WTC11 (cell line): ENCODE measurements around the gene TMIGD1. TPM values are rescaled to one million over a fixed set of nuclear protein-coding genes. Genes with fewer than 3 reads are reported as not detected.

Experiments used
- ATAC-seq: fragments of 200-7000 bp; cut with Tn5 transposase; 2 replicates; pipeline ENCODE4 v1.10.0; 2021; ENCODE audit warnings: mild to moderate bottlenecking, moderate library complexity
- CTCF ChIA-PET: fragments of 300-600 bp; sonication (Branson Sonifier 250); formaldehyde crosslinking; loops from one replicate; lab custom pipeline; 2021; ENCODE audit warnings: antibody characterized with exemption; lab: Charles Lee
- POLR2A ChIA-PET: fragments of 350-600 bp; sonication (Branson Sonifier 250); formaldehyde crosslinking; loops from one replicate; lab custom pipeline; 2021; ENCODE audit warnings: antibody characterized with exemption; lab: Charles Lee
- DNase-seq: peaks from one replicate; pipeline ENCODE4 v3.0.0; 2021; ENCODE audit warnings: low spot score
- H3K27ac Mint-ChIP-seq: 2 replicates; pipeline ENCODE4 v1.8.0; 2021; ENCODE audit warnings: mixed read lengths
- H3K27me3 Mint-ChIP-seq: 2 replicates; pipeline ENCODE4 v1.8.0; 2021; ENCODE audit warnings: low read depth, mild to moderate bottlenecking, moderate library complexity, mixed read lengths
- H3K36me3 Mint-ChIP-seq: 2 replicates; pipeline ENCODE4 v1.8.0; 2021; ENCODE audit warnings: mixed read lengths
- H3K4me1 Mint-ChIP-seq: 2 replicates; pipeline ENCODE4 v1.8.0; 2022; ENCODE audit warnings: mixed read lengths
- H3K4me3 Mint-ChIP-seq: 2 replicates; pipeline ENCODE4 v1.8.0; 2021; ENCODE audit warnings: mild to moderate bottlenecking, moderate library complexity, mixed read lengths
- H3K9me3 Mint-ChIP-seq: 2 replicates; pipeline ENCODE4 v1.8.0; 2021; ENCODE audit warnings: mixed read lengths
- ATF1 ChIP-seq: sonication (generic); formaldehyde crosslinking; IDR thresholded peaks from 2 replicates; pipeline ENCODE4 v1.8.1; 2023; ENCODE audit warnings: mild to moderate bottlenecking, moderate library complexity, missing genetic modification reagents
- ATF3 ChIP-seq: sonication (generic); formaldehyde crosslinking; conservative IDR thresholded peaks from 2 replicates; pipeline ENCODE4 v1.8.1; 2022; ENCODE audit warnings: mild to moderate bottlenecking, missing genetic modification reagents
- ELF4 ChIP-seq: sonication (generic); formaldehyde crosslinking; IDR thresholded peaks from 2 replicates; pipeline ENCODE4 v1.8.1; 2022; ENCODE audit warnings: low read depth, mild to moderate bottlenecking, moderate library complexity, missing genetic modification reagents
- ESRRA ChIP-seq: sonication (generic); formaldehyde crosslinking; IDR thresholded peaks from 2 replicates; pipeline ENCODE4 v1.8.1; 2022; ENCODE audit warnings: mild to moderate bottlenecking, missing genetic modification reagents, borderline replicate concordance
- ETV6 ChIP-seq: sonication (generic); formaldehyde crosslinking; IDR thresholded peaks from 2 replicates; pipeline ENCODE4 v1.8.1; 2022; ENCODE audit warnings: mild to moderate bottlenecking, missing genetic modification reagents
- FOXJ3 ChIP-seq: sonication (generic); formaldehyde crosslinking; IDR thresholded peaks from 2 replicates; pipeline ENCODE4 v1.9.0; 2021; ENCODE audit warnings: missing genetic modification reagents, mild to moderate bottlenecking, borderline replicate concordance
- FOXK1 ChIP-seq: sonication (generic); formaldehyde crosslinking; IDR thresholded peaks from 2 replicates; pipeline ENCODE4 v1.8.0; 2022; ENCODE audit warnings: mild to moderate bottlenecking, moderate library complexity, missing genetic modification reagents
- FOXP1 ChIP-seq: sonication (generic); formaldehyde crosslinking; IDR thresholded peaks from 2 replicates; pipeline ENCODE4 v1.8.0; 2022; ENCODE audit warnings: missing genetic modification reagents, mild to moderate bottlenecking, moderate library complexity, borderline replicate concordance
- GTF2I ChIP-seq: fragments of 250-450 bp; sonication (Bioruptor Pico); conservative IDR thresholded peaks from 2 replicates; pipeline ENCODE4 v1.4.0; 2021; ENCODE audit warnings: mild to moderate bottlenecking
- HMGXB4 ChIP-seq: sonication (generic); formaldehyde crosslinking; IDR thresholded peaks from 2 replicates; pipeline ENCODE4 v1.8.1; 2023; ENCODE audit warnings: mild to moderate bottlenecking, moderate library complexity, missing genetic modification reagents
- MXD4 ChIP-seq: fragments of 250-450 bp; sonication (Bioruptor Pico); IDR thresholded peaks from 2 replicates; pipeline ENCODE4 v1.8.0; 2021; ENCODE audit warnings: mild to moderate bottlenecking, moderate library complexity, borderline replicate concordance
- NFE2L1 ChIP-seq: sonication (generic); formaldehyde crosslinking; IDR thresholded peaks from 2 replicates; pipeline ENCODE4 v1.8.1; 2023; ENCODE audit warnings: missing genetic modification reagents
- NR1H2 ChIP-seq: sonication (generic); formaldehyde crosslinking; IDR thresholded peaks from 2 replicates; pipeline ENCODE4 v1.9.0; 2021; ENCODE audit warnings: mild to moderate bottlenecking, moderate library complexity, missing genetic modification reagents
- NR2C2 ChIP-seq: sonication (generic); formaldehyde crosslinking; IDR thresholded peaks from 2 replicates; pipeline ENCODE4 v1.8.0; 2022; ENCODE audit warnings: mild to moderate bottlenecking, missing genetic modification reagents
- PRDM15 ChIP-seq: sonication (generic); formaldehyde crosslinking; IDR thresholded peaks from 2 replicates; pipeline ENCODE4 v1.8.0; 2022; ENCODE audit warnings: missing genetic modification reagents
- PREB ChIP-seq: sonication (generic); formaldehyde crosslinking; IDR thresholded peaks from 2 replicates; pipeline ENCODE4 v1.8.1; 2022; ENCODE audit warnings: mild to moderate bottlenecking, missing genetic modification reagents, moderate library complexity, borderline replicate concordance
- SMAD3 ChIP-seq: sonication (generic); formaldehyde crosslinking; IDR thresholded peaks from 2 replicates; pipeline ENCODE4 v1.8.0; 2022; ENCODE audit warnings: missing genetic modification reagents, mild to moderate bottlenecking, borderline replicate concordance
- SOX15 ChIP-seq: fragments of 250-450 bp; sonication (Bioruptor Pico); IDR thresholded peaks from 2 replicates; pipeline ENCODE4 v1.9.0; 2021; ENCODE audit warnings: mild to moderate bottlenecking
- SP1 ChIP-seq: sonication (generic); formaldehyde crosslinking; conservative IDR thresholded peaks from 2 replicates; pipeline ENCODE4 v1.8.1; 2022; ENCODE audit warnings: missing genetic modification reagents
- TP53 ChIP-seq: sonication (generic); formaldehyde crosslinking; IDR thresholded peaks from 2 replicates; pipeline ENCODE4 v1.8.1; 2023; ENCODE audit warnings: mild to moderate bottlenecking, missing genetic modification reagents
- ZNF138 ChIP-seq: sonication (generic); formaldehyde crosslinking; conservative IDR thresholded peaks from 2 replicates; pipeline ENCODE4 v1.8.1; 2022; ENCODE audit warnings: mild to moderate bottlenecking, moderate library complexity, missing genetic modification reagents
- ZNF423 ChIP-seq: fragments of 250-450 bp; sonication (Bioruptor Pico); IDR thresholded peaks from 2 replicates; pipeline ENCODE4 v2.1.2; 2022; ENCODE audit warnings: mild to moderate bottlenecking, moderate library complexity
- ZNF671 ChIP-seq: fragments of 250-450 bp; sonication (Bioruptor Pico); IDR thresholded peaks from 2 replicates; pipeline ENCODE4 v1.8.0; 2021; ENCODE audit warnings: mild to moderate bottlenecking
- total RNA-seq: library from RNA; stranded (reverse); gene quantifications from 3 replicates; pipeline ENCODE4 v1.2.3, GENCODE V29; 2021
- TF ChIP-seq, protein P1 (sequence below): fragments of 250-450 bp; sonication (Bioruptor Pico); IDR thresholded peaks from 2 replicates; pipeline ENCODE4 v1.8.0; 2021; ENCODE audit warnings: mild to moderate bottlenecking
- TF ChIP-seq, protein P2 (sequence below): fragments of 250-450 bp; sonication (Bioruptor Pico); IDR thresholded peaks from 2 replicates; pipeline ENCODE4 v1.9.0; 2021; ENCODE audit warnings: mild to moderate bottlenecking
- TF ChIP-seq, protein P3 (sequence below): sonication (generic); formaldehyde crosslinking; IDR thresholded peaks from 2 replicates; pipeline ENCODE4 v1.8.0; 2023; ENCODE audit warnings: missing genetic modification reagents
- TF ChIP-seq, protein P4 (sequence below): sonication (generic); formaldehyde crosslinking; IDR thresholded peaks from 2 replicates; pipeline ENCODE4 v1.8.1; 2023; ENCODE audit warnings: mild to moderate bottlenecking, missing genetic modification reagents, moderate library complexity
- TF ChIP-seq, protein P5 (sequence below): sonication (generic); formaldehyde crosslinking; IDR thresholded peaks from 2 replicates; pipeline ENCODE4 v1.8.1; 2023; ENCODE audit warnings: mild to moderate bottlenecking, missing genetic modification reagents, moderate library complexity

The TMIGD1 gene
- total RNA-seq, 1 experiment from 2014 or later: not detected

GRCh38 chr17:30378241-30378824 lies 44.5 kb upstream of the TMIGD1 start:
- peak overlapping the region; percentile 81 for H3K4me3 Mint-ChIP-seq
- ChIA-PET POLR2A (interaction anchor here (0.7 kb wide), 1 partner anchor 246 kb away, joined by 5 read pairs; no protein-coding TSS in a partner anchor), CTCF (interaction anchor here (0.8 kb wide), 1 partner anchor 38 kb away, joined by 4 read pairs; no protein-coding TSS in a partner anchor)
- H3K36me3 Mint-ChIP-seq: no peaks in the 10 kb centered on the region
- peaks cover 40% of the 10 kb centered on the region for H3K27me3 Mint-ChIP-seq
- H3K9me3 Mint-ChIP-seq: no peaks in the 10 kb centered on the region
- ATAC-seq (no peak), DNase-seq (peak; percentile 25)
- H3K4me1 Mint-ChIP-seq: peaks cover 58% of the 10 kb centered on the region
- peak overlapping the region; percentile 54 for H3K27ac Mint-ChIP-seq
- TF ChIP-seq MXD4 (no peak), NR1H2 (no peak), PREB (CRISPR knock-in tag) (no peak), ZNF138 (no peak), ETV6 (CRISPR knock-in tag) (no peak), FOXJ3 (no peak), SOX15 (no peak), ZNF671 (no peak), GTF2I (CRISPR knock-in tag) (no peak), ZNF423 (CRISPR knock-in tag) (no peak), SP1 (0 out of 2 replicates have a peak, but pooled peaks have one; percentile 93), HMGXB4 (no peak), SMAD3 (0 out of 2 replicates have a peak, but pooled peaks have one; percentile 25), FOXP1 (CRISPR knock-in tag) (peak; percentile 84), TP53 (CRISPR knock-in tag) (no peak), ATF3 (CRISPR knock-in tag) (no peak), PRDM15 (0 out of 2 replicates have a peak, but pooled peaks have one; percentile 15), ATF1 (CRISPR knock-in tag) (no peak), NR2C2 (CRISPR knock-in tag) (0 out of 2 replicates have a peak, but pooled peaks have one; percentile 20), FOXK1 (no peak; the same call in 1 of the 2 replicates), ELF4 (CRISPR knock-in tag) (no peak), NFE2L1 (CRISPR knock-in tag) (no peak), ESRRA (CRISPR knock-in tag) (0 out of 2 replicates have a peak, but pooled peaks have one; percentile 63)
- TF ChIP-seq, protein P1, sequence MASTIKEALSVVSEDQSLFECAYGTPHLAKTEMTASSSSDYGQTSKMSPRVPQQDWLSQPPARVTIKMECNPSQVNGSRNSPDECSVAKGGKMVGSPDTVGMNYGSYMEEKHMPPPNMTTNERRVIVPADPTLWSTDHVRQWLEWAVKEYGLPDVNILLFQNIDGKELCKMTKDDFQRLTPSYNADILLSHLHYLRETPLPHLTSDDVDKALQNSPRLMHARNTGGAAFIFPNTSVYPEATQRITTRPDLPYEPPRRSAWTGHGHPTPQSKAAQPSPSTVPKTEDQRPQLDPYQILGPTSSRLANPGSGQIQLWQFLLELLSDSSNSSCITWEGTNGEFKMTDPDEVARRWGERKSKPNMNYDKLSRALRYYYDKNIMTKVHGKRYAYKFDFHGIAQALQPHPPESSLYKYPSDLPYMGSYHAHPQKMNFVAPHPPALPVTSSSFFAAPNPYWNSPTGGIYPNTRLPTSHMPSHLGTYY (CRISPR knock-in tag): no peak
- TF ChIP-seq, protein P2, sequence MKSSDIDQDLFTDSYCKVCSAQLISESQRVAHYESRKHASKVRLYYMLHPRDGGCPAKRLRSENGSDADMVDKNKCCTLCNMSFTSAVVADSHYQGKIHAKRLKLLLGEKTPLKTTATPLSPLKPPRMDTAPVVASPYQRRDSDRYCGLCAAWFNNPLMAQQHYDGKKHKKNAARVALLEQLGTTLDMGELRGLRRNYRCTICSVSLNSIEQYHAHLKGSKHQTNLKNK (CRISPR knock-in tag): no peak
- TF ChIP-seq, protein P3, sequence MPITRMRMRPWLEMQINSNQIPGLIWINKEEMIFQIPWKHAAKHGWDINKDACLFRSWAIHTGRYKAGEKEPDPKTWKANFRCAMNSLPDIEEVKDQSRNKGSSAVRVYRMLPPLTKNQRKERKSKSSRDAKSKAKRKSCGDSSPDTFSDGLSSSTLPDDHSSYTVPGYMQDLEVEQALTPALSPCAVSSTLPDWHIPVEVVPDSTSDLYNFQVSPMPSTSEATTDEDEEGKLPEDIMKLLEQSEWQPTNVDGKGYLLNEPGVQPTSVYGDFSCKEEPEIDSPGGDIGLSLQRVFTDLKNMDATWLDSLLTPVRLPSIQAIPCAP (CRISPR knock-in tag): peak; percentile 85; the same call in 1 of the 2 replicates
- TF ChIP-seq, protein P4, sequence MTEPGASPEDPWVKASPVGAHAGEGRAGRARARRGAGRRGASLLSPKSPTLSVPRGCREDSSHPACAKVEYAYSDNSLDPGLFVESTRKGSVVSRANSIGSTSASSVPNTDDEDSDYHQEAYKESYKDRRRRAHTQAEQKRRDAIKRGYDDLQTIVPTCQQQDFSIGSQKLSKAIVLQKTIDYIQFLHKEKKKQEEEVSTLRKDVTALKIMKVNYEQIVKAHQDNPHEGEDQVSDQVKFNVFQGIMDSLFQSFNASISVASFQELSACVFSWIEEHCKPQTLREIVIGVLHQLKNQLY (CRISPR knock-in tag): no peak
- TF ChIP-seq, protein P5, sequence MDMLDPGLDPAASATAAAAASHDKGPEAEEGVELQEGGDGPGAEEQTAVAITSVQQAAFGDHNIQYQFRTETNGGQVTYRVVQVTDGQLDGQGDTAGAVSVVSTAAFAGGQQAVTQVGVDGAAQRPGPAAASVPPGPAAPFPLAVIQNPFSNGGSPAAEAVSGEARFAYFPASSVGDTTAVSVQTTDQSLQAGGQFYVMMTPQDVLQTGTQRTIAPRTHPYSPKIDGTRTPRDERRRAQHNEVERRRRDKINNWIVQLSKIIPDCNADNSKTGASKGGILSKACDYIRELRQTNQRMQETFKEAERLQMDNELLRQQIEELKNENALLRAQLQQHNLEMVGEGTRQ (CRISPR knock-in tag): no peak
